Natural killer cell (primary cell): ENCODE results near the gene PAPSS2. TPM values are rescaled to one million over a fixed set of nuclear protein-coding genes. Genes with fewer than 3 reads are reported as not detected.

Experiments
- ATAC-seq, 3 donors: fragments of 150-1000 bp in 2 of 3; fragments of 200-7000 bp in 1 of 3; cut with Tn5 transposase; 1 replicate in 1 of 3; 2 replicates in 2 of 3; pipeline ENCODE4 v1.10.0; 2021; ENCODE audit warnings: mild to moderate bottlenecking in 2 of 3, moderate library complexity in 2 of 3
- DNase-seq, 2 donors: peaks; one replicate each; pipeline versions ENCODE4 v3.0.0 to v3.0.0-alpha.2; 2013 to 2021; ENCODE audit warnings: mixed read lengths in 1 of 2
- H3K27ac ChIP-seq: one replicate; pipeline ENCODE4 v1.5.1; 2013; ENCODE audit warnings: mild to moderate bottlenecking, low read length
- H3K27me3 ChIP-seq: one replicate; pipeline ENCODE4 v1.6.1; 2013; ENCODE audit warnings: low read length; ENCODE audit not compliant: control insufficient read depth, insufficient read depth
- H3K36me3 ChIP-seq: one replicate; pipeline ENCODE4 v1.6.1; 2013; ENCODE audit warnings: low read length; ENCODE audit not compliant: control insufficient read depth, insufficient read depth
- H3K4me1 ChIP-seq: one replicate; pipeline ENCODE4 v1.6.1; 2013; ENCODE audit warnings: low read length; ENCODE audit not compliant: control insufficient read depth, insufficient read depth
- H3K4me3 ChIP-seq: one replicate; pipeline ENCODE4 v1.5.1; 2013; ENCODE audit warnings: low read length
- H3K9me3 ChIP-seq: one replicate; pipeline ENCODE4 v1.6.1; 2013; ENCODE audit warnings: low read length; ENCODE audit not compliant: control insufficient read depth, insufficient read depth
- H3K27ac Mint-ChIP-seq, 2 donors: one replicate each; pipeline ENCODE4 v1.8.0; 2022; ENCODE audit warnings: mild to moderate bottlenecking in 2 of 2, mixed read lengths in 2 of 2, moderate library complexity in 1 of 2
- H3K27me3 Mint-ChIP-seq, 2 donors: one replicate each; pipeline ENCODE4 v1.8.0; 2022; ENCODE audit warnings: low read depth in 2 of 2, mixed read lengths in 2 of 2
- H3K36me3 Mint-ChIP-seq: one replicate; pipeline ENCODE4 v1.8.0; 2022; ENCODE audit warnings: mixed read lengths
- H3K4me1 Mint-ChIP-seq, 2 donors: one replicate each; pipeline ENCODE4 v1.8.0; 2022; ENCODE audit warnings: mixed read lengths in 2 of 2
- H3K4me3 Mint-ChIP-seq: one replicate; pipeline ENCODE4 v1.8.0; 2022; ENCODE audit warnings: mild to moderate bottlenecking, moderate library complexity, mixed read lengths
- H3K9me3 Mint-ChIP-seq, 2 donors: one replicate each; pipeline ENCODE4 v1.8.0; 2022; ENCODE audit warnings: mixed read lengths in 2 of 2
- WGBS: methylation state at CpG from one replicate; pipeline ENCODE4 v1.1.7; 2013; ENCODE audit warnings: missing lambda C conversion rate; ENCODE audit not compliant: insufficient coverage; 5-methylcytosine and 5-hydroxymethylcytosine counted together
- intact Hi-C: fragments of 100-400 bp; cut with micrococcal nuclease; formaldehyde crosslinking; loops from one replicate; pipeline ENCODE4 v1.14.2; 2022
- total RNA-seq, 4 donors: library from RNA; stranded (reverse); fragments of 120-200 nt in 1 of 4; gene quantifications; one replicate each; pipeline versions ENCODE4 v1.2.3 to v1.2.4, GENCODE V29; 2013 to 2022
- TF ChIP-seq, protein P1 (sequence below): fragments of 200-600 bp; IDR thresholded peaks from one replicate; pipeline ENCODE4 v1.8.0; 2022; ENCODE audit warnings: antibody characterized with exemption

The PAPSS2 gene
- total RNA-seq, 3 donors from 2014 or later (not counting 1 experiment from before 2014, with no cell fraction given): 0.13 to 1.1 TPM; not detected in 1

DNA sequence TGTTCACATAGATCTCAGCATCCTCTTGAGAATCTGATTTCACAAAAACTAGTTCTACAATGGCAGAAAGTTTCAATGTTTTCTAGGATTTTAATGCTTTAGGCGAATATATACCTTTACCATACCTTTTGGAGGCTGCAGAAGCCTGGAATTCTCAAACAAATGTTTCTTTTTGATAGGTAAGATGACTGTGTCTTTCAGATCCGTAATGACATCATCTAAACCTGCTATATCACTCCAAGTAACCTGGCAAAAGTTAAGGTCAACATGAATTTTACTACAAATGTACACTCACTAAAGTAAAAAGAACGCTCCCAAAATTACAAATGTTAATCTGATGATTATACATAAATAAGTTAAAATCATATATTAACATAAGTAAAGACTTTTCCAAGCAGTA is 130.5 kb downstream of the PAPSS2 start:
- ATAC-seq: no peak
- Histone ChIP-seq H3K9me3 (no peaks in the 10 kb centered on the region), H3K27ac (no peak overlapping the region), H3K36me3 (peaks cover 45% of the 10 kb centered on the region), H3K4me1 (no peaks in the 10 kb centered on the region), H3K4me3 (no peak overlapping the region), H3K27me3 (no peaks in the 10 kb centered on the region)
- H3K9me3 Mint-ChIP-seq: no peaks in the 10 kb centered on the region
- H3K27me3 Mint-ChIP-seq: no peaks in the 10 kb centered on the region
- no peak overlapping the region for H3K27ac Mint-ChIP-seq
- H3K4me1 Mint-ChIP-seq: peaks cover 20 to 32% of the 10 kb centered on the region in 2 donors
- no peaks in the 10 kb centered on the region for H3K36me3 Mint-ChIP-seq
- H3K4me3 Mint-ChIP-seq: no peak overlapping the region
- intact Hi-C loops: no loop called here
- TF ChIP-seq, protein P1, sequence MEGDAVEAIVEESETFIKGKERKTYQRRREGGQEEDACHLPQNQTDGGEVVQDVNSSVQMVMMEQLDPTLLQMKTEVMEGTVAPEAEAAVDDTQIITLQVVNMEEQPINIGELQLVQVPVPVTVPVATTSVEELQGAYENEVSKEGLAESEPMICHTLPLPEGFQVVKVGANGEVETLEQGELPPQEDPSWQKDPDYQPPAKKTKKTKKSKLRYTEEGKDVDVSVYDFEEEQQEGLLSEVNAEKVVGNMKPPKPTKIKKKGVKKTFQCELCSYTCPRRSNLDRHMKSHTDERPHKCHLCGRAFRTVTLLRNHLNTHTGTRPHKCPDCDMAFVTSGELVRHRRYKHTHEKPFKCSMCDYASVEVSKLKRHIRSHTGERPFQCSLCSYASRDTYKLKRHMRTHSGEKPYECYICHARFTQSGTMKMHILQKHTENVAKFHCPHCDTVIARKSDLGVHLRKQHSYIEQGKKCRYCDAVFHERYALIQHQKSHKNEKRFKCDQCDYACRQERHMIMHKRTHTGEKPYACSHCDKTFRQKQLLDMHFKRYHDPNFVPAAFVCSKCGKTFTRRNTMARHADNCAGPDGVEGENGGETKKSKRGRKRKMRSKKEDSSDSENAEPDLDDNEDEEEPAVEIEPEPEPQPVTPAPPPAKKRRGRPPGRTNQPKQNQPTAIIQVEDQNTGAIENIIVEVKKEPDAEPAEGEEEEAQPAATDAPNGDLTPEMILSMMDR: no peak
- DNase-seq: no peak
- WGBS: no CpG with 5 or more reads among the region's 3 CpGs

DNA sequence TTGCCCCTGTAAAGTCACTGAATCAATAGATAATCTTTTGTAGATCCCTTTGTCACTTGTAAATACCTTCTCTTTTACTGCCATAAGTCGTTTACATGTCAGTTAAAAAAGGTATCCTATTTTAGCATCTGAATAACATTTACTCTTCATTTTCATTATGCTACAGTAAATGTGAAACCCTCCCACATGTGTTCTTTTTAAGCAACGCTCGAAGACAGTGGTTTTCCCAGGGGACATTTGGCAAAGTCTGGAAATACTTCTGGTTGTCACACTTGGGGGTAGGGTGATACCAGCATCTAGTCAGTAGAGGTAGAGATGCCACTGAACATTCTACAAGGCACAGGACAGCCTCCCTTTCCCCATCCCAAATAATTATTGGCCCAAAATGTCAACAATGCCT is 134.6 kb downstream of the PAPSS2 start:
- no peak overlapping the region for H3K27ac ChIP-seq
- DNase-seq (no peak), ATAC-seq (no peak)
- Mint-ChIP-seq H3K9me3 (no peaks in the 10 kb centered on the region), H3K4me3 (no peak overlapping the region), H3K27me3 (no peaks in the 10 kb centered on the region), H3K36me3 (no peaks in the 10 kb centered on the region), H3K4me1 (peaks cover 47 to 60% of the 10 kb centered on the region in 2 donors), H3K27ac (peak overlapping the region in 1 of 2 donors; percentile 65)
- no peak overlapping the region for H3K4me3 ChIP-seq
- H3K4me1 ChIP-seq: peaks cover 4% of the 10 kb centered on the region
- H3K27me3 ChIP-seq: no peaks in the 10 kb centered on the region
- peaks cover 27% of the 10 kb centered on the region for H3K36me3 ChIP-seq
- intact Hi-C loops: no loop called here
- WGBS: 73% methylated on average over 1 of the region's 3 CpGs
- TF ChIP-seq, protein P1: no peak
- no peaks in the 10 kb centered on the region for H3K9me3 ChIP-seq

Other genes starting within 250 kb of the PAPSS2 start
- 1 to 10 TPM; 3.6 to 5.8 (median 5.4) TPM for gene MINPP1, start 155.0 kb upstream of the PAPSS2 start, total RNA-seq
- 10 to 100 TPM; 37.5 to 55.2 (median 43.0) TPM for gene ATAD1, start 158.3 kb downstream of the PAPSS2 start, total RNA-seq
- under 1 TPM; 0.68 to 0.73 (median 0.70) TPM for gene KLLN, start 203.7 kb downstream of the PAPSS2 start, total RNA-seq
- gene PTEN, start 203.7 kb downstream of the PAPSS2 start, total RNA-seq: 100 to 1,000 TPM; 107 to 142 (median 121) TPM